Inflammatory macrophage (primary cell): ENCODE measurements around the gene SDF2L1.
"Not testable (repeated sequence)": the region's sequence is repeated elsewhere in the genome, so short reads cannot be mapped to it uniquely, and the experiment has no call there.

Experiments
- DNase-seq, 2 donors: peaks; one replicate each; pipeline ENCODE4 v3.0.0-alpha.2; 2020 to 2022
- total RNA-seq, 18 experiments: gene quantifications; one replicate each; lab custom pipeline; 2026; ENCODE audit warnings: mixed read lengths in 6 of 18, inconsistent platforms in 2 of 18; lab: John Stamatoyannopoulos, UW

The SDF2L1 gene, protein sequence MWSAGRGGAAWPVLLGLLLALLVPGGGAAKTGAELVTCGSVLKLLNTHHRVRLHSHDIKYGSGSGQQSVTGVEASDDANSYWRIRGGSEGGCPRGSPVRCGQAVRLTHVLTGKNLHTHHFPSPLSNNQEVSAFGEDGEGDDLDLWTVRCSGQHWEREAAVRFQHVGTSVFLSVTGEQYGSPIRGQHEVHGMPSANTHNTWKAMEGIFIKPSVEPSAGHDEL
- 10.1 to 41.4 (median 23.5) reads per million in 18 experiments for total RNA-seq

DNA sequence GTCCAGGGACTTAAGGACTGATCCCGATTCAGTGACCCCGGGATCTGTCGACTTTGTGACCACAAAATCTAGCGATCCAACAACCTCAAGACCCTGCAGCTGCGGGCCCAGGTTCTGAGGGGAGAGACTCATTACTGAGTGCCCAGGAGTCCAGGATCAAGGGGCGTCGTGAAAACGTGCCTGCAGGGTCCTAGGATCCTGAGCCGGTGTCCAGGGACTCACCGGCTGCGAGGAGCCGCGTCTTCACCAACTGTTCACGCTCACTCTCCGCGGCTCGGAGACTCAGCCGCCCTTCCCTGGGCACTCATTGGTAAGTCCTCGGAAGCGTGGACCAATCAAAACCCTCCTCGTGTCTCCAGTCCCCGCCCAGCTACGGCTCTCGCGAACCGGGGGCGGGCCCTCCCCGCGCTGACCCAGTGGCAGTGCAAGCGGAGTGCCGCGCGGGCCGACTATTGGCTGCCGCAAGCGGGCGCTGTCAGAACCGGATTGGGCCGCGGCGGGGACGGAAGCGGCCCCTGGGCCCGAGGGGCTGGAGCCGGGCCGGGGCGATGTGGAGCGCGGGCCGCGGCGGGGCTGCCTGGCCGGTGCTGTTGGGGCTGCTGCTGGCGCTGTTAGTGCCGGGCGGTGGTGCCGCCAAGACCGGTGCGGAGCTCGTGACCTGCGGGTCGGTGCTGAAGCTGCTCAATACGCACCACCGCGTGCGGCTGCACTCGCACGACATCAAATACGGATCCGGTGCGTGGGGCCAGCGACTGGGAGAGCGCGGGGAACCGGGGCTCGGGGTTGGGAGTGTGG lies at the start of gene SDF2L1:
Gene SDF2L1, plus strand, starts transcription at position 514 of the 795 bp plus-strand sequence. Its CDS starts 35 bp downstream, at position 549.
- peak; percentile 99 for DNase-seq

DNA sequence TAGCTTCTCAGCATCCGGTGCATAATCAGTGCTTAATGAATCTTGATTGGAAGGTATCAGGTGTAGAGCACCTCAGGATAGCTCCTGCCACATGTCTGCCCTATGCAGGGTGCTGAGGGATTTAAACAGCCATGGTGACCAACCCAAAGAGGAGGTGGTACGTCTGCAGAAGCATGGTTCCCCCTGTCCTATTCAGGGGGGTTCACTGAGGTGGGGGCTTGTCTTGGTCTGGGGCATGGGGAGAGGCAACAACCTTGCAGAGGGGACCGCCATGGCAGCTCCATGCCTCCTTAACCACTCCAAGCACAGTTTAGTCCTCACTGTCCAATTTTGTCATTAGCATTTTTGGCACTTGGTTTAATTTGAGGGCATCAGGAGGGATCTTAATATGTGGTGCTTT lies 49.7 kb upstream of the SDF2L1 start:
- DNase-seq, result no peak

DNA sequence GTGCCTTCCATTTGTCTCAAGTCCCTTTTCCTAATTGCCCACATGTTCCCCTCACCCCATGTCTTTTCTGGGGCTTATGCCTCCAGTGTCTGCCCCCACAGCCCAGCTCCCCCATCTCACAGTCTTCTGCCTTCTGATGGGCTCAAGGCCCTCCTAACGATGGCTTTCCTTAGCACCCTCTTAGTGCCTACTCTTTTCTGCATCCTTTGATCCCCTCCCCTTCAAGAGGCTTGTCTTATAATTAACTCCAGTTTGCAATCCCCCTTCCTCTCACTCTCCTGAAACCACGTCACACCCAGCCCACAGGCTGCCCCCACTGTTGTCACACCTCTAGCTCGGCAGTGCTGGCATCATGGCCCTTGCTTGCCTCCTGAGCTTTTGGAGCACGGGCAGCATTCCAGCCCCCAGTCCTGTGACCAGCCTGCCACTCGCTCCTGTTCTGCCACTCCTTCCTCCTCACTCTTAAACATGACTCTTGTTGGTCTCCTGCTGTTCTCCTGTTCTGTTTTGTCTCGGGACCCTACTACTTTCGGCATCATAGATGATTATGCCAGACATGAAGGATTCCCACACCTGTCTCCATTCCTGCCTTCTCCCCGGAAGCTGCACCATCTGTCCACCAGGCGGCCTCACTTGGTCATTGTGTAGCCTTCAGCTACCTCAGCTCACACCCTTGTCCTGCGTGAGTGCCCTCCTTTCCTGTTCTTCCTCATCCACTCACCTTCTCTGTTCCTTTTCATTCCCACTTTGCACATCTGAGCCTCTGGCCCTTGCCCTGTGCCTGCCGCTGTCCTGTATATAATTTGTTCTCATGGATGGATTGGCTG lies 48.5 kb upstream of the SDF2L1 start:
- no peak for DNase-seq

DNA sequence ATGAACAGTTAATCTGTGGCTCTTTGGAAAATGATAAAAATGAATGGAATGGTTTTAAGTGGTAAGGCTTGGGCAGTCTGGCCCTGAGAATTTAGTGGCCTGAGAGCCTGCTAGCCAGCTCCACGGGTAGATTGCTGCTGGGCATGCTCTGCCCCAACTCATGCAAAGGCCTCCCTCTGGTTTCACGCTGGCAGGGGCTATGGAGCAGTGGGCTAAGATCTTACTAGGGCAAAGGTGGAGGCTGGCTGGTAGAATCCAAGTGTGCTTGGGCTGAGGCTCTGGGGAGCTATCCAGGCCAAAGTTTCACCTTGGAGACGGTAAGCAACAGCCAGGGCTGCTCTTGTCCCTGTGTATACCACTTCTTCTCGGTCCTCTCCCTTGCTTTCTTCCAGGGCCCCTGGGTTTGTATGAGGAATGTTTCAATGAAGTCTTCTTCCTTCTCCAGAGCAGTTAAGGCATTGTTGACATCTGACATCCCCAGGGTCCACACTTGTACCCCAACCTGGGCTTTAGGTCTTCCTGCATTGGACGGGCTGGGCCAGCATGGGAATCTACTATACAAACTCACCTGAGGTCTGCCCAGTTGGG lies 47.1 kb upstream of the SDF2L1 start:
- DNase-seq, result no peak

DNA sequence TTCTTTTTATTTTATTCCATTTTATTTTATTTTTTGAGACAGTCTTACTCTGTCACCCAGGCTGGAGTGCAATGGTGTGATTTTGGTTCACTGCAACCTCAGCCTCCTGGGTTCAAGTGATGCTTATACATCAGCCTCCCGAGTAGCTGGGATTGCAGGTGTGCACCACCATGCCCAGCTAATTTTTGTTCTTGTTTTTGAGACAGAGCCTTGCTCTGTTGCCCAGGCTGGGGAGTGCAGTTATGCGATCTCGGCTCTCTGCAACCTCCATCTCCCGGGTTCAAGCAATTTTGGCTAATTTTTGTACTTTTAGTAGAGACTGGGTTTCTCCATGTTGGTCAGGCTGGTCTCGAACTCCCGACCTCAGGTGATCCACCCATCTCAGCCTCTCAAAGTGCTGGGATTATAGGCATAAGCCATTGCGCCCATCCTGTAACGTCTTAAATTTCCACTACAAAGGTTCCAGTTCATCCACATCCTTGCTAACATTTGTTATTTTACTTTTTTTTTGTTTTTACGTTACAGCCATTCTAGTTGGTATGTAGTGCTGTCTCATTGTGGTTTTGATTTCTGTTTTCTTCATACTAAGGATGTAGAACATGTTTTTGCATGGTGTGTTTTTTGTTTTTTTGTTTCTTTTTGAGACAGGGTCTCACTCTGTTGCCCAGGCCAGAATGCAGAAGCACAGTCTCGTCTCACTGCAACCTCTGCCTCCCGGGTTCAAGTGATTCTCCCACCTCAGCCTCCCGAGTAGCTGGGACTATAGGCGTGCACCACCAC lies 45.6 kb upstream of the SDF2L1 start:
- not testable (repeated sequence) for DNase-seq

DNA sequence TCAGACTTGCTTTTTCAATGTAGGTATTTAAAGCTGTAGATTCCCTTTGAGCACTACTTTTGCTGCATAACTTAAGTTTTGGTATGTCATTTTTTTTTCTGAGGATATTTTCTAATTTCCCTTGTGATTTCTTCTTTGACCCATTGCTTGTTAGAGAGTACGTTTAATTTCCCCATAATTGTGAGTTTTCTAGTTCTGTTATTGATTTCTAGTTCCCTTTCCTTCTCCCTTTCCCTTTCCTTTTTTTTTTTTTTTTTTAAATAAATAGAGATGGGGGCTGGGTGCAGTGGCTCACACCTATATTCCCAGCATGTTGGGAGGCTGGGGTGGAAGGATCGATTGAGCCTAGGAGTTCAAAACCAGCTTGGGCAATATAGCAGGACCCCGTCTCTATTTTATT lies 43.8 kb upstream of the SDF2L1 start:
- no peak for DNase-seq

DNA sequence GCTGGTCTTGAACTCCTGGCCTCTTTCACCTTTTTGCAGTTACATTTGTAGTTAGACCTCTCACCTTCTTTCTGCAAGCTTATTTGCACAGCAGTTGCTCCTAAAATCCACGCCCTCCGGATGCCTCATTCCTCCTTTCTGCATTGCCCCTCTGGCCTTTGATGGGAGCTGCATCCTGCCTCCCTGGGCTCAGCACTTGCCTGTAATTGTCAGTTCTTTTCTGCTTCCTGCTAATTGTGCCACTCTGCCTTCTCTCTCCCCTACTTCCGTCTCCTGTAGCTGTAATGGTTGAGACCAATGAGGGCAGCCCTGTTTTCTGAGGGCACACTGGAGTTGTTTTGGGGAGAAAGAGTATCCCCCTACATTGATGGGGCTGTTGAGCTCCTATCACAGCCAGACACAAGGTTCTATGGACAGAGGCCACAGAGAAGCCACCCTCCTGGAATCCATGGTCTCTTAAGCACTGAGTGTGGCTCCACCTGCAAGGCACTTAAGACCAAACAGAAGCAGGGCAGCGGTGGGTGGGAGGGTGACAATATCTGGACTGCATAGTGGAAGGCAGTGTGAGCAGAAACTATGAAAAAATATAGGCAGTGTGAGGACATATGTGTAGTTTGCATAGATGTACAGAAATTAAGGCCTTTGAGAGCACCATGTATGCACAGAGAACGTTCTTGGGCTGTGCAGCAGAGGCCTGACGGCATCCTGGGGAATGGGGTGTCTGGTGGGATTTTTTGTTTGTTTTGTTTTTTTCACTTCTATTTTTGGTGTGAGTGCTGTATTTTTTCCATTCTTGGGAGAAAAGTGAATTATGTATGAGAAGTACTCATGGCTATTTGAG lies 42.8 kb upstream of the SDF2L1 start:
- no peak for DNase-seq

DNA sequence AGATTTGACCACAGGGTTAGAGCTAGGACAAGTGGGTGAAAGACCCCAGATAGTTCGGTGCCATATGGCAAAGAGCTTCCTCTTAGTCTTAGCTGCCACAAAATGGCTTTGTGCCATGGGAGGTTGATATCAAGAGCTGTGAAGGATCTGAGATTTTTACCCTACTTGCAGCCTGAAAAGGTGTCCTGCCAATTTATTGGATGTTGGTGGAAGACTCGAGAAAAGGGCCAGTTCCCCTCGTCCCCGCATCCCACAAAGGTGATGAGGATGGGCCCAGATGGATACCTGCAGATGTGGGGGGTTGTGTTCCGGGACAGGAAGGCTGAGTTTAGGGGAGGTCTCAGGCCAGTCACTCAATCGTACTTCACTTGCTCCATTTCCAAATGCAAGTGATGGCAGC lies 39.5 kb upstream of the SDF2L1 start:
- DNase-seq, result no peak

DNA sequence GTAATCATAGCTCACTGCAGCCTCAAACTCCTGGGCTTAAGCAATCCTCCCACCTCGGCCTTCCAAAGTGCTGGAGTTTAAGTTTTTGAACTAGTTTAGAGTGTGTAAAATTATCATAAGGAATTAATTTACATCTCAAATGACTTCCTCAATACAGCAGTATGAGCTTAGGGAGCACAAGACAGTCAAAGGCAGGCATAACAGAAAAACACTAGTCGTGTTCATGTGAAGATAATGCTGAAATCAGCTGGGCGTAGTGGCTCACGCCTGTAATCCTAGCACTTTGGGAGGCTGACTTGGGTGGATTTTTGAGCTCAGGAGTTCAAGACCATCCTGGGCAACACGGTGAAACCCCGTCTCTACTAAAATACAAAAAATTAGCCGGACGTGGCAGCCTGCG lies 38.1 kb upstream of the SDF2L1 start:
- peak in 1 of 2 donors; percentile 27 for DNase-seq

DNA sequence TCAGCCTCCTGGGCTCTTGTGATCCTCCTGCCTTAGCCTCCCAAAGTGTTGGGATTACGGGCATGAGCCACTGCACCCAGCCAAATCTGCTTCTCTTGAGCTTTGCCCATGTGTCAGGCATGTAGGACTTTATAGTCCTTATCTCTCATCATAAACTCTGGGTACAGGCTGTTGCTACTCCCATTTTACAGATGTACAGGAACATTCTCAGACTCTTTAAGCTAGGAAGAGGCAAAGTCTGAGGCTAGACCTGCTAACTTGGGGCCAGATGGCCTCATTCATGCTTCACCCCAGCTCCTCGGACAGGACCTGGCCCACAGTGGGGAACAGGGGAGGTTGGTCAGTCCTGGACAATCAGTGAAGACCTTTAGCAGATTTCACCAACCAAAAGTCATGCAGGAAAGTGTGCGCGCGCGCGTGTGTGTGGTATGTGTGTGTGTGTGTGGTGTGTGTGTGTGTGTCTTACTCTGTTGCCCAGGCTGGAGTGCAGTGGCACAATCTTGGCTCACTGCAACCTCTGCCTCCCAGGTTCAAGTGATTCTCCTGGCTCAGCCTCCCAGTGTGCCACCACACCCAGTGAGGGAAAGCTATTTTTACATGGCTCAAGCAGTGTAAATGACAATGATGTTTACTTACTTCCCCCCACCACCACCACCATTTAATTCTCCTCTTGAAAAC lies 36.1 kb upstream of the SDF2L1 start:
- DNase-seq, result no peak

DNA sequence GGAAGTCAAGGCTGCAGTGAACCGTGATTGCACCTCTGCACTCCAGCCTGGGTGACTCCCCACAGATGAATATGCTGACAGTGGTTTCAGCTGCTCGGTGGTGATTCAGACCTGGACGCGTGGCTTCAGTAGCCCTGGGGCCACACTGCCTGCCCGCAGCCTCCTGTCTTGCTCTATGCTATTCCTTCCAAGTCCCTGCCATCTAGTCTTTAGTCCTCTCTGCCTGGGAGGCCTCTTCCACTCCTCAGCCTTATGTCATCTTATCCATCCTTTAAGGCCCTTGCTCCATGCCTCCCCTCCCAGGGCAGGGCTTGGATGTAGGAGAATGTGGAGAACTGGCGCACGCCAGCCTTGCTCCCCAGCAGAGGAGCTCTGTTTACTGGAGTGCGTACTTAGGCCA lies 35.3 kb upstream of the SDF2L1 start:
- DNase-seq, result no peak

DNA sequence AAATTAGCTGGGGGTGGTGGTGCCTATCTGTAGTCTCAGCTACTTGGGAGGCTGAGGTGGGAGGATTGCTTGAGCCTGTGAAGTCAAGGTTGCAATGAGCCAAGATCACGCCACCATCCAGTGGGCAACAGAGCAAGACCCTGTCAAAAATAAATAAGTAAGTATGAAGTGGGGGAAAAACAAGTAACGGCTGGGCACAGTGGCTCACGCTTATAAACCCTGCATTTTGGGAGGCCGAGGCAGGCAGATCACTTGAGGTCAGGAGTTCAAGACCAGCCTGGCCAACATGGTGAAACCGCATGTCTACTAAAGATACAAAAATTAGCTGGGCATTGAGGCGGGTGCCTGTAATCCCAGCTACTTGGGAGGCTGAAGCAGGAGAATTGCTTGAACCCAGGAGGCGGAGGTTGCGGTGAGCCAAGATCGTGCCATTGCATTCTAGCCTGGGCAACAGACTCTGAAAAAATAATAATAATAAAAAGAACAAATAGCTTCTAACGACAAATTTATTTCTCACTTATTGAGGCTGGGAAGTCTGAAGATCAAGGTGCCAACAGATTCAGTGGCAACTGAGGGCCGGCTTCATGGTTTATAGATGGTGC lies 32.4 kb upstream of the SDF2L1 start:
- DNase-seq, result not testable (repeated sequence)

DNA sequence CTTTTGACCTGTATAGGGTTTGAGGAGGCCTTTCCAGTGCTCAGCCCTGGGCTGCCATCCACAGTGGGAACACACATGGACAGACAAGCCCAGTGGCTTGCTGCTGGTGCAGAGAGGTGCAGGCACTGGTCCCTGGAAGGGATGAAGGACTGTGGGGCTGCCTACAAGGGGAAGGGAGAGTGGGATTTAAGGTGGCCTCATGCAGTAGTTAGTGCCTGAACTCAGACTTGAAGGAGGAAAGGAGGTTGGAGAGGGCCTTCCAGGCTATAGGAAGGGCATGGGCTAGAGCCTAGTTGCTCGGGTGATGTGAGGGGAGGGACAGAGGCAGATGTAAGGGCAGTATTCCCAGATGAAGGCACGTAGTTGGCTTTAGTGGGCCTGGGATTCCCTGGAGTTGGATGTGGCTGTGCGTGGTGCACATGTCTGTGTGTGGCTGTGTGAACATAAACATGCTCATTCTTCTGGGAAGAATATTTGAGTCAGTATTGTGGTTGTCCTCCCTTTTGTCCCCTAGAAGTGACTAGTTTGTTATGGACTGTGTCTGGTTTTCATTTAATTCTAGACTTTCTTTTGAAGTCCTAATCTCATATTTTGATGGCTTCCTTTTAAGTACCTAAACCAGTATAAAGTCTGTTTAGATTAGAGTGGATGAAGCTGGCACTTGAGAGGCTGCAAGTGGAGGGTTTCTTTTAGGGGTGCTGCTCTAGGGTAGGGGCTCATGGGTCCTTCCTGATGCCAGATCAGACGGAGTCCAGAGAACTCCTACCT lies 30.7 kb upstream of the SDF2L1 start:
- DNase-seq, result no peak

DNA sequence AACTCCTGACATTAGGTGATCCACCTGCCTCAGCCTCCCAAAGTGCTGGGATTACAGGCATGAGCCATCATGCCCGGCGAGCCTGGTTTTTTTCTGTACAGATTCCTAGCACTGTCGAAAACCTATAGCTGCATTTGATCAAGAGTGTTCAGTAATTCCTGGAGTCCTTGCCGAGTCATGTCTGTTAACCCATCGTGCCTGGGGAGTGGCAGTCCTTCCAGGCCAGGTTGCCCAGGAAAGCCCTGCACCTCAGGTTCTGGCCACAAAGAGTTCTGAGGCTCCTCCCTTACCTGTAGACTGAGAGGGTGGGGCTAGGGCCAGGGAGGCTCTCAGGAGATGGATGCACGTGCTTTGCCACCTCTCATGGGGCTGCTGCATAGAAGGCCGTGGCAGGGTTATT lies 29.2 kb upstream of the SDF2L1 start:
- DNase-seq, result no peak

DNA sequence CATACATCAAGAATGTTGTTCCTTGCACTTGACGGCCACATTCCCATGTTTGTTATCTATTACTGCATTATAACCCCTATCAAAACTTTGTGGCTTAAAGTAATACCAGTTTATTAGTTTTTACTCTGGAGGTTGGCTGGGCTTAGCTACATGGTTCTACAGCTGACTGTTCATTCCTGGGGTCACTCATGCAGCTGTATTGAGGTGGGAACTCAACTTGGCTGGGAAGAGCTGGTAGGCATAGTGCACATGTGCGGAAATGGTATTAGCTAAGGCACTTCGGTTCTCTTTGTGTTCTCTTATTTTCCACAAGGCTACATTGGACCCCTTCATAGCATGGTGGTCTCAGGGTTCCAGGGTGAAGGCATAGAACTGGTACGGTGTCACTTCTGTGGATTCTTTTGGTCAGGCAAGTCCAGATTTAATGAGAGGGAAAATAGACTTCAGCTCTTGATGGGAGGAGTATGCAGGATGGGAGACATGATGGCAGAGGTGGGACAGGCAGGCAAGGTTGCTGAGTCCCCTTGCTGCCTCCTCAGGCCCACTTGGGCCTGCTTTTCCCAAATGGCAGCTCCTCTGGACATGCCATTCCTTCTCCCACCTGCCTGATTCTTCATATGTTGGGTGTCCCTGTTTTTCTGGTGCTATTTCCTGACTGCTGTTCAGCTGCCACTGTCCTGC lies 28.4 kb upstream of the SDF2L1 start:
- DNase-seq, result no peak

DNA sequence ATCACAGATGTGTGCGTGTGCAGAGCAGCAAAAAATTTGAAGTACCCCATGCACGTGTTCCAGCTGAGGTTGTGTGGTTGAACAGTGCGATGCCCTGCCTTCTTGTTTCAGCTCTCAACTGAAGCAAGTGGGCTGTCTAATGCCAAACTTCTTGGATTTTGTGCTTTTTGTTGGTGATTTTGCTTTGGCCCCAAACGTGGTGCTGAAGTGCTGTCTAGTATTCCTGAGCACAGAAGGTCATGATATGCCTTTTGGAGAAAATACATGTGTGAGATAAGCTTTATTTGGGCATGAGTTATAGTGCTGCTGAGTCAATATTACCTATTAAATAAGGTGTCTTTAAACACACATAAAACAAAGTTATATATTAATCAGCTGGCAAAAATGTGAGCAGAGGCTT lies 26.4 kb upstream of the SDF2L1 start:
- no peak for DNase-seq

DNA sequence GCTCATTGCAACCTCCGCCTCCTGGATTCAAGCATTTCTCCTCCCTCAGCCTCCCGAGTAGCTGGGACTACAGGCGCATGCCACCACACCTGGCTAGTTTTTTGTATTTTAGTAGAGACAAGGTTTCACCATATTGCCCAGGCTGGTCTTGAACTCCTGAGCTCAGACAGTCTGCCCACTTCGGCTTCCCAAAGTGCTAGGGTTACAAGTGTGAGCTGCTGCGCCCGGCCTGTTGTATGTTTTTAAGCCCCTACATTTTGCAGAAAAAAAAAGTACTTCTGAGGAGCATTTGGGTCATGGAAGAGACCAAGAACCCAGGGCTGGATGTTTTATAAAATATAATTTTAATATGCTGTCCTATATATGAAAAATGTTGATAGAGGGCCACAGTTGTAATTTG lies 24.8 kb upstream of the SDF2L1 start:
- not testable (repeated sequence) for DNase-seq

DNA sequence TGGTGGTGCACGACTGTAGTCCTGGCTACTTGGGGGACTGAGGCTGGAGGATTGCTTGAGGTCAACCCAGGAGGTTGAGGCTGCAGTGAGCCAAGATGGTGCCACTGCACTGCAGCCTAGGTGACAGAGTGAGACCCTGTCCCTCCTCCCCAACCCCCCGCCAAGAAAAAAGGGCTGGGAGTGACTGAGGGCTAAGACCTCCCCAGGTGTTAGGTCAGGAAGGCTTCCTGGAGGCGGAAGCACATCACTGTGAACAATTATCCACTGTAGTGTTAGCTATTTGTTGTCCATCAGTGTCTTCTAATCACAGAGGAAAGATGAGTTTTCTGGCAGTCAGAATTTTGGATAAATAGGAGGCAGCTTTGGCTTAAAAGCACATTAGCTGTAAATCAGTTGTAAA lies 21.1 kb upstream of the SDF2L1 start:
- DNase-seq, result no peak
